ENCODE results near the gene GAB1. TPM values are rescaled to one million over a fixed set of nuclear protein-coding genes. Genes with fewer than 3 reads are reported as not detected.

The GAB1 gene
- total RNA-seq, 1 experiment from 2014 or later = 46.9 TPM

GRCh38 chr4:143473334-143474126 lies 136.9 kb downstream of the GAB1 start:
- POLR2A ChIA-PET = no interaction called here
- no TSS peak for BruUV-seq (replicated peaks)

GRCh38 chr4:143477487-143477886 lies 140.8 kb downstream of the GAB1 start:
- Histone ChIP-seq H3K36me3 (ENCODE audit: control insufficient read depth, insufficient read depth, low read length) (no peaks in the 10 kb centered on the region), H3K4me3 (ENCODE audit: low read depth, low read length) (no peak overlapping the region), H3K27me3 (replicated peaks; ENCODE audit: control insufficient read depth, insufficient read depth, low read length) (no peaks in the 10 kb centered on the region), H3K9me3 (no peaks in the 10 kb centered on the region), H3K4me1 (no peaks in the 10 kb centered on the region)
- POLR2A ChIA-PET = no interaction called here
- DNase-seq = no peak
- Mint-ChIP-seq H3K27ac (ENCODE audit: unreplicated experiment) (no peak overlapping the region), H3K4me1 (ENCODE audit: low read depth, unreplicated experiment) (no peaks in the 10 kb centered on the region), H3K27me3 (ENCODE audit: insufficient read depth, unreplicated experiment) (no peaks in the 10 kb centered on the region), H3K9me3 (ENCODE audit: unreplicated experiment) (no peaks in the 10 kb centered on the region), H3K36me3 (ENCODE audit: insufficient read depth, unreplicated experiment) (peaks cover 15% of the 10 kb centered on the region), H3K4me3 (ENCODE audit: unreplicated experiment) (no peak overlapping the region)
- intact Hi-C loops (cut with micrococcal nuclease; ENCODE audit: unreplicated experiment) = no loop called here
- BruUV-seq (replicated peaks) = no TSS peak
- CTCF ChIA-PET = no interaction called here
- TF ChIP-seq CTCF (IDR thresholded peaks at IDR 0.05; ENCODE audit: insufficient read depth in 1 of 2, low read depth in 1 of 2, low read length in 1 of 2, severe bottlenecking in 1 of 2, unreplicated experiment in 1 of 2) = no peak

More at GRCh38 chr4:143473334-143474126, 136.9 kb downstream of the GAB1 start:
- H3K36me3 ChIP-seq (ENCODE audit: control insufficient read depth, insufficient read depth, low read length) = no peaks in the 10 kb centered on the region
- no peaks in the 10 kb centered on the region for H3K9me3 Mint-ChIP-seq (ENCODE audit: unreplicated experiment)
- intact Hi-C loops (cut with micrococcal nuclease; ENCODE audit: unreplicated experiment) = no loop called here
- DNase-seq = no peak
- peaks cover 15% of the 10 kb centered on the region for H3K36me3 Mint-ChIP-seq (ENCODE audit: insufficient read depth, unreplicated experiment)
- H3K4me3 Mint-ChIP-seq (ENCODE audit: unreplicated experiment) = no peak overlapping the region
- H3K4me1 ChIP-seq = no peaks in the 10 kb centered on the region
- no peaks in the 10 kb centered on the region for H3K27me3 Mint-ChIP-seq (ENCODE audit: insufficient read depth, unreplicated experiment)
- no peak overlapping the region for H3K27ac Mint-ChIP-seq (ENCODE audit: unreplicated experiment)
- H3K9me3 ChIP-seq = no peaks in the 10 kb centered on the region
- CTCF ChIA-PET = no interaction called here
- H3K4me1 Mint-ChIP-seq (ENCODE audit: low read depth, unreplicated experiment) = no peaks in the 10 kb centered on the region
- no peak for TF ChIP-seq CTCF (IDR thresholded peaks at IDR 0.05; ENCODE audit: insufficient read depth in 1 of 2, low read depth in 1 of 2, low read length in 1 of 2, severe bottlenecking in 1 of 2, unreplicated experiment in 1 of 2)
- no peak overlapping the region for H3K4me3 ChIP-seq (ENCODE audit: low read depth, low read length)
- no peaks in the 10 kb centered on the region for H3K27me3 ChIP-seq (replicated peaks; ENCODE audit: control insufficient read depth, insufficient read depth, low read length)

GRCh38 chr4:143481361-143481760 lies 144.7 kb downstream of the GAB1 start:
- H3K27ac Mint-ChIP-seq (ENCODE audit: unreplicated experiment) = no peak overlapping the region
- H3K36me3 Mint-ChIP-seq (ENCODE audit: insufficient read depth, unreplicated experiment) = peaks cover 10% of the 10 kb centered on the region
- H3K4me3 Mint-ChIP-seq (ENCODE audit: unreplicated experiment) = no peak overlapping the region
- ChIA-PET CTCF (no interaction called here), POLR2A (no interaction called here)
- no peak for TF ChIP-seq CTCF (IDR thresholded peaks at IDR 0.05; ENCODE audit: insufficient read depth in 1 of 2, low read depth in 1 of 2, low read length in 1 of 2, severe bottlenecking in 1 of 2, unreplicated experiment in 1 of 2)
- Histone ChIP-seq H3K36me3 (ENCODE audit: control insufficient read depth, insufficient read depth, low read length) (no peaks in the 10 kb centered on the region), H3K9me3 (no peaks in the 10 kb centered on the region), H3K4me3 (ENCODE audit: low read depth, low read length) (no peak overlapping the region), H3K27me3 (replicated peaks; ENCODE audit: control insufficient read depth, insufficient read depth, low read length) (no peaks in the 10 kb centered on the region), H3K4me1 (no peaks in the 10 kb centered on the region)
- no peak for DNase-seq
- intact Hi-C loops (cut with micrococcal nuclease; ENCODE audit: unreplicated experiment) = no loop called here
- no peaks in the 10 kb centered on the region for H3K4me1 Mint-ChIP-seq (ENCODE audit: low read depth, unreplicated experiment)
- no peaks in the 10 kb centered on the region for H3K9me3 Mint-ChIP-seq (ENCODE audit: unreplicated experiment)
- H3K27me3 Mint-ChIP-seq (ENCODE audit: insufficient read depth, unreplicated experiment) = no peaks in the 10 kb centered on the region
- BruUV-seq (replicated peaks) = no TSS peak
